Rectal smooth muscle tissue (tissue), 1 donor: ENCODE measurements around the gene ANKRD60.

Source experiments
- H3K27ac ChIP-seq: one replicate; pipeline ENCODE4 v1.7.0; 2013; ENCODE audit warnings: low read depth, low read length, inconsistent platforms
- H3K27me3 ChIP-seq: one replicate; pipeline ENCODE4 v1.7.0; 2013; ENCODE audit warnings: low read length; ENCODE audit not compliant: control insufficient read depth, insufficient read depth
- H3K36me3 ChIP-seq: one replicate; pipeline ENCODE4 v1.7.0; 2013; ENCODE audit warnings: low read length; ENCODE audit not compliant: control insufficient read depth, insufficient read depth
- H3K4me1 ChIP-seq: one replicate; pipeline ENCODE4 v1.7.0; 2013; ENCODE audit warnings: low read length; ENCODE audit not compliant: control insufficient read depth, insufficient read depth
- H3K4me3 ChIP-seq: one replicate; pipeline ENCODE4 v1.7.0; 2013; ENCODE audit warnings: low read length
- H3K9ac ChIP-seq: one replicate; pipeline ENCODE4 v1.7.0; 2013; ENCODE audit warnings: low read length

Gene ANKRD60

GRCh38 chr20:58256842-58257241 lies 28.4 kb upstream of the ANKRD60 start:
- no peak overlapping the region for H3K27ac ChIP-seq
- H3K36me3 ChIP-seq: no peaks in the 10 kb centered on the region
- H3K27me3 ChIP-seq: no peaks in the 10 kb centered on the region
- no peaks in the 10 kb centered on the region for H3K4me1 ChIP-seq
- H3K4me3 ChIP-seq: no peak overlapping the region
- H3K9ac ChIP-seq: no peak overlapping the region

- no peaks in the 10 kb centered on the region for H3K4me1 ChIP-seq
- no peaks in the 10 kb centered on the region for H3K27me3 ChIP-seq
- no peak overlapping the region for H3K4me3 ChIP-seq
- H3K27ac ChIP-seq: no peak overlapping the region
- H3K9ac ChIP-seq: no peak overlapping the region
- H3K36me3 ChIP-seq: peaks cover 1% of the 10 kb centered on the region
Measured at GRCh38 chr20:58256307-58256706, 27.9 kb upstream of the ANKRD60 start.

DNA sequence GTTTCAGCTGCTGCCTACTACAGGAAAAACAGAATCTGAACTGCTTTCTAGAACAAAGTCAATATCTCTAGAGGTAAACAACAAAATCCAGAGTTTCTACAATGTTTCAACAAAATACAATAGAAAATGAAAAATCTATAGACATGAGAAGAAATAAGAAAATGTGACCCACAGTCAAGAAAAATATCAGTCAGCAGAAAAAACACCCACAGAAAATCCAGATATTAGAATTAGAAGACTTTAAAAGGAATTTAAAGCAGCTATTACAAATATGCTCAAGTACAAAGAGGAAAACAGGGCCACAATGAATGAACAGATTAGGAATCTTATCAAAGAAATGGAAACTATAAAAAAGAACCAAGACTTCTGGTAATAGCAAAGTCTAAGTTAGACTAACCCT lies 26.4 kb upstream of the ANKRD60 start:
- H3K27me3 ChIP-seq: no peaks in the 10 kb centered on the region
- no peak overlapping the region for H3K4me3 ChIP-seq
- no peaks in the 10 kb centered on the region for H3K4me1 ChIP-seq
- no peak overlapping the region for H3K9ac ChIP-seq
- H3K27ac ChIP-seq: no peak overlapping the region
- peaks cover 5% of the 10 kb centered on the region for H3K36me3 ChIP-seq

- H3K9ac ChIP-seq: no peak overlapping the region
- H3K4me3 ChIP-seq: no peak overlapping the region
- no peaks in the 10 kb centered on the region for H3K27me3 ChIP-seq
- H3K36me3 ChIP-seq: peaks cover 11% of the 10 kb centered on the region
- no peak overlapping the region for H3K27ac ChIP-seq
- H3K4me1 ChIP-seq: no peaks in the 10 kb centered on the region
Measured at GRCh38 chr20:58251979-58252591, 23.6 kb upstream of the ANKRD60 start.

DNA sequence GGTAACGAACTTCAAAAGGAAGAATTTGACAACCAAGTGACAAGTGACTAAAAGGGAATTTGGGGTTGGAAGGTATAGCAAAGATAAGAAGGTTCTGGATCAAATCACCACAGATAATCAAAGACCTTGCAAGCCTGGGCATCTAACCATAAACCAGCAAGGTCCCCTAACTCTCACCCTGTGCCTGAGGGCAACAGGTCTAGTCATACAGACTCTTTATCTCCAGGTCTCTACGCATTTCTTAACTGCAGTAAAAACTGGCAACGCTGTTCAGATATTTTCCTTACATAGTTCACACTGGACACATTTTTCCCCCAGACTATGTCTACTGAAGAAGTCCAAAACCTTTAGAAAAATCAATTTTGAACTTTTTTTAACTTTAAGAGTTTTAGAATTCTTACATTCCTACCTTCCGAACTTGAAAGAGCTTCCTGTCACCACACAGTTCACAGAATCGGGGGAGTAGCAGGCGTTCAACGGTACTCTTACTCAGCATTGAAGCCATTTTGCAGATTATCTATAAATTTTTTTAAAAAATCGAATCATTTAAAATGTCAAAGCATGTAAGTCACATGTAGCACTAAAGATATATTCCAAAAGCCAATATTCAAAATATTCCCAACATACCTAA lies 23.0 kb upstream of the ANKRD60 start:
- Histone ChIP-seq H3K4me1 (no peaks in the 10 kb centered on the region), H3K27me3 (no peaks in the 10 kb centered on the region), H3K27ac (no peak overlapping the region), H3K4me3 (no peak overlapping the region), H3K36me3 (peaks cover 14% of the 10 kb centered on the region), H3K9ac (no peak overlapping the region)

DNA sequence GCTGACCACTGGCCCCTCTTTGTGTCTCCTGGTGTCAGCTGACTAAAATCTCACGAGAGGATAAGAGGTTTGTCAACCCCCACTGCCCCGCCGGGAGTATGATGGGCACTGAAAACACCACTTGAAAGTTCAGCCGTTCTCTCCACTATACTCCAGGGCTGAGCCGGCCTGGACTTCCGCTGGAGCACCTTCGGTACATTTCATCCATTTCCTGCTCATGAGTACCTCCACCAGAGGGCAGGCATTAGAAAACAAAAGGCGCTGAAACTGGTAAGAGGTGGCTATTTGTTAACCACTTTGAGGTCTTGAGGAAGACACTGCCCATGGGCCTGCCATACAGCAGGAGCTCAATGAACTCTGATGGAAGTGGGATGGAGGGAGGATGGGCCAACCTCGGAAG lies 17.9 kb upstream of the ANKRD60 start:
- no peaks in the 10 kb centered on the region for H3K4me1 ChIP-seq
- no peak overlapping the region for H3K27ac ChIP-seq
- H3K9ac ChIP-seq: no peak overlapping the region
- no peaks in the 10 kb centered on the region for H3K27me3 ChIP-seq
- H3K36me3 ChIP-seq: peaks cover 23% of the 10 kb centered on the region
- no peak overlapping the region for H3K4me3 ChIP-seq

DNA sequence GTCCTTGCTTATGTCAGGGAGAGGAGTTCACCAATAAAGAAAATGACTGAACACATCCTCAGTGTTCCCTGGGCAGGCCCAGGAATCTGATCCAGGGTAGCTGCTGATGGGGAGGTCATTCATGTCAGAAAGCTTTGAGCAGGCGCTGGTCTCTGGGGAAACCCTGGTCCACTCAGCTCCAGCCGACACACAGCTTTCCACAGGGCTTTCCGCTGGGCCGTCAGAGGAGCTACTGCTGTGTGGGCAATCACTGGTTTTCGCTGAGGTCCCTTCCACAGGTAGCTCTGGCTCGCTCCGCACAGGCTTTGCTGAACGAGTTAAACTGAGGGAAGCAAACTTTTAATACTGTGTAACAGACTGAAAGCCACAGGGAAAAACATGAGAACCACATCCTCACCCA lies 17.5 kb upstream of the ANKRD60 start:
- no peaks in the 10 kb centered on the region for H3K4me1 ChIP-seq
- H3K9ac ChIP-seq: no peak overlapping the region
- no peak overlapping the region for H3K4me3 ChIP-seq
- peaks cover 20% of the 10 kb centered on the region for H3K36me3 ChIP-seq
- no peak overlapping the region for H3K27ac ChIP-seq
- H3K27me3 ChIP-seq: no peaks in the 10 kb centered on the region

- peaks cover 20% of the 10 kb centered on the region for H3K36me3 ChIP-seq
- H3K4me3 ChIP-seq: no peak overlapping the region
- H3K27ac ChIP-seq: no peak overlapping the region
- H3K27me3 ChIP-seq: no peaks in the 10 kb centered on the region
- H3K4me1 ChIP-seq: no peaks in the 10 kb centered on the region
- no peak overlapping the region for H3K9ac ChIP-seq
Measured at GRCh38 chr20:58245181-58245891, 16.9 kb upstream of the ANKRD60 start.

GRCh38 chr20:58244517-58245030 lies 16.1 kb upstream of the ANKRD60 start:
- Histone ChIP-seq H3K4me3 (no peak overlapping the region), H3K36me3 (peaks cover 22% of the 10 kb centered on the region), H3K4me1 (no peaks in the 10 kb centered on the region), H3K27me3 (no peaks in the 10 kb centered on the region), H3K9ac (no peak overlapping the region), H3K27ac (no peak overlapping the region)

DNA sequence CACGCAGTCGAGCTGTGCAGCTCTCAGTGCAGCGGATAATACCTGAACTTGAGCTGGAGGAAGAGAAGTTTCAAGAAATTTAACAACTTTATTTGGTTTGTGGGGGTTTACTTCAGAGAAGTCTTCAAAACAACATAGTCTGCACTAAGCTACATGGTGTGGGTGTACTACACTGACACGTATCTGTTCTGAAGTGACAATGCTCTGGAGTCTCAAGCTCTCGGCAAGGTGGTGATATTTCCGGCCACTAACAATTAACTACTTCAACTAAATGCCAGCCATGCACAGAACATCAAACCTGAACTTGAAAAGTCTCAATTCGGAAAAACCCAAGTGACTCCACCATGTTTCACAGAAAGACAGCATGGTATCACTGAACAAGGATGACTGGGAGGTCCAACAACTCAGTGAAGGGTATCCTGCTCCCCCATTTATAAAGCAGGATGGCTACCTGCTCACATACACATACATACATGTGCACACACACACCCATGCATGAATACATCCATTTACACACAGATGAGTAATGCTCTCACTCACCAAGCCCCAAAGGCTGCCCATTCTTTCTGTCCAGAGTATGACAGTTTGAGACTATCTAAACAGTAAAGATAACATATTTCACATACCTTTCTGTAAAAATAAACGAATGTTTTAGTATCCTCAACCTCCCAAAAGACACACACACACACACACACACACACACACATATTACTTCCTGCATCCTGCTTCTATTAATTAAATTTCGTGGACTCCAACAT lies 15.4 kb upstream of the ANKRD60 start:
- Histone ChIP-seq H3K36me3 (peaks cover 24% of the 10 kb centered on the region), H3K4me3 (no peak overlapping the region), H3K27me3 (no peaks in the 10 kb centered on the region), H3K4me1 (no peaks in the 10 kb centered on the region), H3K9ac (no peak overlapping the region), H3K27ac (no peak overlapping the region)

DNA sequence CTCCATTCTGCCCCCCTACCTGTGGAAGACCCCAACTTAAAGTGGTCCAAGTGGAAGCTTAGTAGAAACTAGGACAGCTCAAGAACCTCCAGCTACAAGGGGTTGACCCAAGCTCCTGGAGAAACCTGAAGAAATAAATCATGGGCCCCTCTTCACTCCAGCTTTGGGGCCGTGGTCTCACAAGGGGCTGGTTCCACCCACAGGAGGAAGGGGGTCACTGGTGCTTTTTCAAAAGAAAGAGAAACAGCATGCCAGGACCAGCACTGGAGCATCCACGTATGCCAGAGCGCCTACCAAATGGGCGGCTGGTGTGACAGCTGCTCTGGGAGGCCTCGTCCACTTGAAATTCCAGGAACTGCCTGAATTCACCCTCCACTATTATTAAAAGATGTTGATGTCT lies 14.4 kb upstream of the ANKRD60 start:
- no peaks in the 10 kb centered on the region for H3K27me3 ChIP-seq
- H3K9ac ChIP-seq: no peak overlapping the region
- H3K27ac ChIP-seq: no peak overlapping the region
- no peak overlapping the region for H3K4me3 ChIP-seq
- no peaks in the 10 kb centered on the region for H3K4me1 ChIP-seq
- peaks cover 22% of the 10 kb centered on the region for H3K36me3 ChIP-seq

- H3K27me3 ChIP-seq: no peaks in the 10 kb centered on the region
- H3K9ac ChIP-seq: no peak overlapping the region
- H3K27ac ChIP-seq: no peak overlapping the region
- no peaks in the 10 kb centered on the region for H3K4me1 ChIP-seq
- peaks cover 19% of the 10 kb centered on the region for H3K36me3 ChIP-seq
- no peak overlapping the region for H3K4me3 ChIP-seq
Measured at GRCh38 chr20:58241766-58242465, 13.5 kb upstream of the ANKRD60 start.
